ENCODE measurements around the gene MIAT. TPM values are rescaled to one million over a fixed set of nuclear protein-coding genes. Genes with fewer than 3 reads are reported as not detected.

MIAT gene
- total RNA-seq, 4 donors from 2014 or later = 0.42 to 1.5 (median 0.62) TPM

GRCh38 chr22:26636296-26636695 lies 21.1 kb upstream of the MIAT start:
- no peaks in the 10 kb centered on the region for H3K36me3 ChIP-seq
- H3K27me3 ChIP-seq = peaks cover 0 to 13% of the 10 kb centered on the region in 2 donors
- DNase-seq (ENCODE audit: low spot score in 2 of 2) = no peak

GRCh38 chr22:26642465-26643417 lies 14.6 kb upstream of the MIAT start:
- Histone ChIP-seq H3K27me3 (peaks cover 0 to 44% of the 10 kb centered on the region in 2 donors), H3K9me3 (no peaks in the 10 kb centered on the region), H3K4me3 (no peak overlapping the region), H3K27ac (peak overlapping the region in 1 of 4 donors; percentile 30), H3K36me3 (no peaks in the 10 kb centered on the region), H3K4me1 (peaks cover 0 to 11% (median 3%) of the 10 kb centered on the region in 4 donors)
- no peak for DNase-seq (ENCODE audit: low spot score in 2 of 2)
- WGBS, 2 donors = 30 to 37% methylated on average over 8 of the region's 8 CpGs
- TF ChIP-seq CTCF (IDR thresholded peaks at IDR 0.05) = no peak
- TF ChIP-seq EP300 (IDR thresholded peaks at IDR 0.05) = no peak
- TF ChIP-seq POLR2A (IDR thresholded peaks at IDR 0.05) = no peak

More at GRCh38 chr22:26636296-26636695, 21.1 kb upstream of the MIAT start:
- WGBS, 2 donors = 38 to 50% methylated on average over 1 of the region's 1 CpG
- H3K9me3 ChIP-seq = no peaks in the 10 kb centered on the region
- no peak overlapping the region for H3K27ac ChIP-seq
- H3K4me1 ChIP-seq = no peaks in the 10 kb centered on the region
- no peak overlapping the region for H3K4me3 ChIP-seq
- TF ChIP-seq EP300 (IDR thresholded peaks at IDR 0.05) = no peak

- TF ChIP-seq EP300 (IDR thresholded peaks at IDR 0.05) = no peak
- no peak for TF ChIP-seq POLR2A (IDR thresholded peaks at IDR 0.05)
- no peak for TF ChIP-seq CTCF (IDR thresholded peaks at IDR 0.05)
- H3K4me1 ChIP-seq = peaks cover 0 to 11% (median 5%) of the 10 kb centered on the region in 4 donors
- no peak overlapping the region for H3K27ac ChIP-seq
- 82 to 84% methylated on average over 15 of the region's 15 CpGs for WGBS, 2 donors
- peaks cover 0 to 53% of the 10 kb centered on the region in 2 donors for H3K27me3 ChIP-seq
- no peak for DNase-seq (ENCODE audit: low spot score in 2 of 2)
- H3K36me3 ChIP-seq = no peaks in the 10 kb centered on the region
- H3K9me3 ChIP-seq = no peaks in the 10 kb centered on the region
- H3K4me3 ChIP-seq = no peak overlapping the region
Measured at GRCh38 chr22:26643418-26644100, 13.8 kb upstream of the MIAT start.

GRCh38 chr22:26646158-26646557 lies 11.2 kb upstream of the MIAT start:
- Histone ChIP-seq H3K4me1 (peaks cover 0 to 11% (median 5%) of the 10 kb centered on the region in 4 donors), H3K4me3 (no peak overlapping the region), H3K36me3 (no peaks in the 10 kb centered on the region), H3K9me3 (no peaks in the 10 kb centered on the region), H3K27ac (no peak overlapping the region), H3K27me3 (peaks cover 0 to 68% of the 10 kb centered on the region in 2 donors)
- no peak for TF ChIP-seq POLR2A (IDR thresholded peaks at IDR 0.05)
- no peak for TF ChIP-seq CTCF (IDR thresholded peaks at IDR 0.05)
- TF ChIP-seq EP300 (IDR thresholded peaks at IDR 0.05) = no peak
- no peak for DNase-seq (ENCODE audit: low spot score in 2 of 2)
- WGBS, 2 donors = 32 to 35% methylated on average over 5 of the region's 5 CpGs

- peaks cover 0 to 11% (median 4%) of the 10 kb centered on the region in 4 donors for H3K4me1 ChIP-seq
- peaks cover 0 to 75% of the 10 kb centered on the region in 2 donors for H3K27me3 ChIP-seq
- H3K27ac ChIP-seq = no peak overlapping the region
- TF ChIP-seq POLR2A (IDR thresholded peaks at IDR 0.05) = no peak
- no peak for TF ChIP-seq CTCF (IDR thresholded peaks at IDR 0.05)
- TF ChIP-seq EP300 (IDR thresholded peaks at IDR 0.05) = no peak
- no peak for DNase-seq (ENCODE audit: low spot score in 2 of 2)
- H3K9me3 ChIP-seq = no peaks in the 10 kb centered on the region
- H3K36me3 ChIP-seq = no peaks in the 10 kb centered on the region
- WGBS, 2 donors = 17 to 19% methylated on average over 13 to 17 of the region's 17 CpGs
- no peak overlapping the region for H3K4me3 ChIP-seq
Measured at GRCh38 chr22:26648011-26648497, 9.3 kb upstream of the MIAT start.

Measured in tibial nerve (tissue), 4 donors.